Heart left ventricle (tissue), 16 donors: ENCODE measurements around the gene GPR139. TPM values are rescaled to one million over a fixed set of nuclear protein-coding genes. Genes with fewer than 3 reads are reported as not detected.

Experiments used
- ATAC-seq, 4 donors: fragments of 200-7000 bp; cut with Tn5 transposase; one replicate each; pipeline ENCODE4 v1.9.1; 2020 to 2022; ENCODE audit warnings: moderate library complexity in 4 of 4, mild to moderate bottlenecking in 3 of 4, moderate number of reproducible peaks in 1 of 4
- DNase-seq, 5 donors: peaks; one replicate each; pipeline ENCODE4 v3.0.0-alpha.2; 2020
- H3K27ac ChIP-seq, 12 donors: fragments of 200-600 bp; sonication (generic) in 4 of 12; one replicate each; pipeline versions ENCODE4 v1.5.0 to v1.8.0; 2016 to 2022; ENCODE audit warnings: mild to moderate bottlenecking in 2 of 12
- H3K27me3 ChIP-seq, 9 donors: fragments of 200-600 bp; sonication (generic) in 2 of 9; one replicate each; pipeline versions ENCODE4 v1.5.1 to v1.8.0; 2016 to 2022; ENCODE audit warnings: mild to moderate bottlenecking in 3 of 9
- H3K36me3 ChIP-seq, 9 donors: fragments of 200-600 bp; sonication (generic) in 2 of 9; one replicate each; pipeline versions ENCODE4 v1.5.0 to v1.8.0; 2018 to 2022; ENCODE audit warnings: mild to moderate bottlenecking in 2 of 9
- H3K4me1 ChIP-seq, 12 donors: fragments of 200-600 bp; sonication (generic) in 4 of 12; one replicate each; pipeline versions ENCODE4 v1.5.0 to v1.8.0; 2016 to 2022; ENCODE audit warnings: mild to moderate bottlenecking in 3 of 12
- H3K4me3 ChIP-seq, 12 donors: fragments of 200-600 bp; sonication (generic) in 4 of 12; one replicate each; pipeline versions ENCODE4 v1.5.0 to v1.8.0; 2017 to 2022; ENCODE audit warnings: mild to moderate bottlenecking in 9 of 12, moderate library complexity in 4 of 12
- H3K9me3 ChIP-seq, 12 donors: fragments of 200-600 bp; sonication (generic) in 4 of 12; one replicate each; pipeline versions ENCODE4 v1.5.0 to v1.8.0; 2016 to 2022; ENCODE audit warnings: mild to moderate bottlenecking in 1 of 12
- POLR2A ChIP-seq, 2 donors: fragments of 450-650 bp; IDR thresholded peaks; one replicate each; pipeline ENCODE4 v1.6.1; 2017; ENCODE audit warnings: antibody characterized with exemption in 2 of 2, mild to moderate bottlenecking in 2 of 2, moderate library complexity in 2 of 2
- WGBS, 4 donors: extraction: QIAGEN DNeasy Blood & Tissue Kit in 2 of 4; methylation state at CpG; one replicate each; pipeline versions ENCODE4 v1.1.5 to v1.1.7; 2013 to 2018; 5-methylcytosine and 5-hydroxymethylcytosine counted together
- intact Hi-C, 10 donors: fragments of 100-400 bp; cut with DNase I; formaldehyde crosslinking; loops; one replicate each; pipeline versions ENCODE4 v1.11.1 to v1.14.2; 2022
- polyA plus RNA-seq, 2 donors: library from polyadenylated mRNA; stranded (reverse); fragments of 200-250 nt; gene quantifications; one replicate each; pipeline ENCODE4 v1.2.3, GENCODE V29; 2013
- total RNA-seq, 9 donors: library from RNA; depleted of rRNA in 2 of 9; stranded (reverse); fragments of >200 nt in 2 of 9; fragmentation: NEBNext Ultra II Directional in 3 of 9; extraction: Animal tissue kit (Norgen Biotek cat#: 25700) in 3 of 9; gene quantifications; one replicate each; pipeline versions ENCODE4 v1.1.0 to v1.2.4, GENCODE V29; 2016 to 2023
- TF ChIP-seq, protein P1 (sequence below), 12 donors: fragments of 200-600 bp; sonication (generic) in 4 of 12; IDR thresholded peaks; one replicate each; pipeline versions ENCODE4 v1.5.0 to v1.8.0; 2018 to 2022; ENCODE audit warnings: antibody characterized with exemption in 12 of 12, mild to moderate bottlenecking in 5 of 12
- donor health status: ischemic (EF 13 %, LVEDD 7.1; RV severe dilation, severe dysfunction).
- donor health status: healthy with polysubstance abuse.
- donor health status: DM: no; HTN: yes; CAD: no.
- donor health status: DM: no; HTN: no; CAD: no.
- donor health status: ischemic (EF 25% LVEDD 6.9; RV normal size, moderate dysfunction).
- donor health status: ischemic (EF 25% LVEDD 5.7; RV mildly dilated, moderate dysfunction).
- donor health status: healthy.
- donor health status: DM: yes; HTN: yes; CAD: no.
- donor health status: ischemic (EF 35%, LVEDD 5.7; RV mildly dilated, moderate dysfunction).
- donor health status: nonischemic (EF 11% LVEDD 7.7; RV severe dilation, severe dysfunction).
- donor health status: DM: yes; HTN: yes; CAD: no.
- donor health status: PGD.
- donor health status: ischemic (EF 29% LVEDD 5.4; RV normal size, mild dysfunction).
- donor health status: nonischemic (EF 23%, LVEDD 6.1; RV moderate dilation, normal function).

GPR139 gene
- total and polyA plus RNA-seq, 11 donors, result not detected

DNA sequence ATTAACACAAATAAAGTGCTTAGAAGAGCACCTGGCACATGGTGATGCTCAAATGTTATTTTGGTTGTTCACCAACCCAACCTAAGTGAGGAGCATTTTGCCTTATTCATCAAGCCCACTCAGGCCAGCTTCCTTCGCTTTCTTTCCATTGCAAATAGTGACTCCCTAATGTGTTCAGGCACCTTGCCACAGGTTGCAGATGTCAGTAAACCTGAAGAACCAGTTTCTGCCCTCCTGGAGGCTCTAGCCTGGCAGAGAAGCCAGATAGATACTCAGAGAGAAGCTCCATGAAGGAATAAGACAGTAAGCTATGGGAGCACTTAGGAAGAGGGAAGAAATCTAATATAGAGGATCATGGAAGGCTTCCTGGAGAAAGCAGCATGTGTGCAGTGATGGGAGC lies 23.9 kb downstream of the GPR139 start:
- TF ChIP-seq POLR2A (IDR thresholded peaks at IDR 0.05), result no peak
- TF ChIP-seq, protein P1, sequence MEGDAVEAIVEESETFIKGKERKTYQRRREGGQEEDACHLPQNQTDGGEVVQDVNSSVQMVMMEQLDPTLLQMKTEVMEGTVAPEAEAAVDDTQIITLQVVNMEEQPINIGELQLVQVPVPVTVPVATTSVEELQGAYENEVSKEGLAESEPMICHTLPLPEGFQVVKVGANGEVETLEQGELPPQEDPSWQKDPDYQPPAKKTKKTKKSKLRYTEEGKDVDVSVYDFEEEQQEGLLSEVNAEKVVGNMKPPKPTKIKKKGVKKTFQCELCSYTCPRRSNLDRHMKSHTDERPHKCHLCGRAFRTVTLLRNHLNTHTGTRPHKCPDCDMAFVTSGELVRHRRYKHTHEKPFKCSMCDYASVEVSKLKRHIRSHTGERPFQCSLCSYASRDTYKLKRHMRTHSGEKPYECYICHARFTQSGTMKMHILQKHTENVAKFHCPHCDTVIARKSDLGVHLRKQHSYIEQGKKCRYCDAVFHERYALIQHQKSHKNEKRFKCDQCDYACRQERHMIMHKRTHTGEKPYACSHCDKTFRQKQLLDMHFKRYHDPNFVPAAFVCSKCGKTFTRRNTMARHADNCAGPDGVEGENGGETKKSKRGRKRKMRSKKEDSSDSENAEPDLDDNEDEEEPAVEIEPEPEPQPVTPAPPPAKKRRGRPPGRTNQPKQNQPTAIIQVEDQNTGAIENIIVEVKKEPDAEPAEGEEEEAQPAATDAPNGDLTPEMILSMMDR (IDR thresholded peaks at IDR 0.05), result no peak
- H3K4me3 ChIP-seq, result no peak overlapping the region
- DNase-seq (no peak), ATAC-seq (no peak)
- H3K27me3 ChIP-seq, result peaks cover 0 to 9% (median 0%) of the 10 kb centered on the region in 9 donors
- H3K4me1 ChIP-seq, result no peaks in the 10 kb centered on the region
- H3K36me3 ChIP-seq, result no peaks in the 10 kb centered on the region
- 47 to 67% (median 56%) methylated on average over 1 of the region's 1 CpG for WGBS, 4 donors
- H3K9me3 ChIP-seq, result no peaks in the 10 kb centered on the region
- intact Hi-C loops, result loop anchor here in 1 of 10 donors (10.0 kb wide), 1 partner anchor 55 kb away; no protein-coding TSS in a partner anchor
- no peak overlapping the region for H3K27ac ChIP-seq

DNA sequence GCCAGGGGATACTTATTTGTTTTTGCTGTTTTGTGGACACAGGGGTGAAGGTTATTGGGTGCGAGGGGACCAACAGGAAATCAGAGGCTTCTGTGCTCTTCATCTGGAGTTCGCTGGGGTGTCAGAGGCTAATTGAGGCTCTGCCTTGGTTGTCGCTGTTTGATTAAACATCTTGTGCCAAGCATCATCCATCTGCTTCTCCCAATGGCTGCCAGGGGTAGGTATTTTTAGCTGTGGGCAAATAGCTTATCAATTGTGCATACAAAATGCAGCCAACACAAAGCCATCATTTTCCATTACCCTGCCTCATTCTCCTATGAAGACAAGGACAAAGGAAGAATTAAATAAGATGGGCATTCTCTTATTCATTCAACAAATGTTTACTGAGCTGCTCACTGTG lies 27.8 kb downstream of the GPR139 start:
- no peak for DNase-seq
- no peak for ATAC-seq
- TF ChIP-seq, protein P1 (IDR thresholded peaks at IDR 0.05), result no peak
- TF ChIP-seq POLR2A (IDR thresholded peaks at IDR 0.05), result no peak

DNA sequence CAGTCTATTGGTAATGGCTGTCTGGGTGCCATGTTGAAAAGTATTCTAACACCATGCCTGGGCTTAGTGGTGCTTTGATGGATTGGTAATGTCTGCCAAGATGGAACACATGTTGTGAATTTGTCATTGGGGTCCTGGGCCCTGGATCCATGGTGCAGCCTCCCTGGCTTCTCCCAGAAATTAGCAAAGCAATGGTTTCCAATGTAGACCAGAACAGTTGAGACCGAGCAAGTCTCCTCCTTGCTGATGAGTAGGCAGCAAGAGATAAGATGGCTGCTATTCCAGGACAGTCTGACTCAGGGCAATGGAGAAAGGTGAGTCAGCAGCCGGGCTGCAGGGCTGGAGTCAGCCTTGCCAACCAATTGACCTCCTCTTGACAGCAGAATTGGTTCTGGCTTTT lies 30.8 kb downstream of the GPR139 start:
- intact Hi-C loops, result no loop called here
- no peak overlapping the region for H3K4me3 ChIP-seq

More for the DNA sequence above, 27.8 kb downstream of the GPR139 start:
- intact Hi-C loops, result no loop called here
- no peak overlapping the region for H3K4me3 ChIP-seq
- H3K36me3 ChIP-seq, result no peaks in the 10 kb centered on the region
- 76 to 85% (median 80%) methylated on average over 3 of the region's 3 CpGs for WGBS, 4 donors
- H3K27me3 ChIP-seq, result peaks cover 0 to 14% (median 0%) of the 10 kb centered on the region in 9 donors
- no peak overlapping the region for H3K27ac ChIP-seq
- H3K9me3 ChIP-seq, result no peaks in the 10 kb centered on the region
- no peaks in the 10 kb centered on the region for H3K4me1 ChIP-seq

DNA sequence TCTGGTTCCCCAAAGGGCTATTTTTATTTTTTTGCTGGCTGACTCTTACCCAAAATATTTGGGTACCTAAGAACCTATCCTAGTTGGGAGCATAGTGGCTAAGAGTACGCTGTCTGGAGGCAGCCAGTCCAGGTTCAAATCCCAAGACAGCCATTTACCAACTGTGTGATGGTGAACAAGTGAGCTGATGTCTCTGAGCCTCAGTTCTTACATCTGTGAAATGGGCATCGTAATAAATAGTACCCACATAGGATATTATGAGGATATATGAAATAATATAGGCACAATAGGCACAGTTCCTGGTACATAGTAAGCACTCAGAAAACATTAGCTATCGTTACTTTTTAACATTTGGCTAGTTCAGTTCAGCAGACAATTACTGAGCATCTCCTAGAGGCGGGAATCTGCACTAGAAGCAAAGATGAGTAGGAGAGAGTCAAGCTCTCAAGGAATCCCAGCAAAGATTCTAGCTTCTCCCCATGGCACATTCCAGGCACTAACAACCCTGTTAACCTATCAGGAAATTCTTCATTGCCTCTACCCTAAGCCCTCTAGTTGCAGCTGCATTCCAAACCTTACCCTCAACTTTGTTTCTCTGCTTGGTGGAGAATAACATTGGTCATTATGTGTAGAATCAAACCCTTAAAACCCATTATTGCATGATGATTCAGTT lies 31.6 kb downstream of the GPR139 start:
- ATAC-seq (no peak), DNase-seq (no peak)
- intact Hi-C loops, result no loop called here
- Histone ChIP-seq H3K4me1 (no peaks in the 10 kb centered on the region), H3K27ac (no peak overlapping the region), H3K9me3 (peaks cover 0 to 4% (median 0%) of the 10 kb centered on the region in 12 donors), H3K4me3 (no peak overlapping the region), H3K36me3 (no peaks in the 10 kb centered on the region), H3K27me3 (peaks cover 0 to 14% (median 0%) of the 10 kb centered on the region in 9 donors)
- TF ChIP-seq, protein P1 (IDR thresholded peaks at IDR 0.05), result no peak
- TF ChIP-seq POLR2A (IDR thresholded peaks at IDR 0.05), result no peak
- WGBS, 4 donors, result 69 to 82% (median 76%) methylated on average over 4 of the region's 4 CpGs

More for the DNA sequence above, 30.8 kb downstream of the GPR139 start:
- H3K27me3 ChIP-seq, result peaks cover 0 to 14% (median 0%) of the 10 kb centered on the region in 9 donors
- H3K9me3 ChIP-seq, result peaks cover 0 to 4% (median 0%) of the 10 kb centered on the region in 12 donors
- TF ChIP-seq POLR2A (IDR thresholded peaks at IDR 0.05), result no peak
- TF ChIP-seq, protein P1 (IDR thresholded peaks at IDR 0.05), result no peak
- no peak overlapping the region for H3K27ac ChIP-seq
- 55 to 71% (median 65%) methylated on average over 2 of the region's 2 CpGs for WGBS, 4 donors
- no peaks in the 10 kb centered on the region for H3K36me3 ChIP-seq
- ATAC-seq (no peak), DNase-seq (no peak)
- H3K4me1 ChIP-seq, result no peaks in the 10 kb centered on the region
